NCI-H2171 (cell line): ENCODE data around the gene SLCO3A1.
"Not testable (repeated sequence)": the region's sequence is repeated elsewhere in the genome, so short reads cannot be mapped to it uniquely, and the experiment has no call there.

Source experiments
- DNase-seq: peaks from one replicate; lab custom pipeline; 2025; lab: John Stamatoyannopoulos, UW

Gene SLCO3A1

DNA sequence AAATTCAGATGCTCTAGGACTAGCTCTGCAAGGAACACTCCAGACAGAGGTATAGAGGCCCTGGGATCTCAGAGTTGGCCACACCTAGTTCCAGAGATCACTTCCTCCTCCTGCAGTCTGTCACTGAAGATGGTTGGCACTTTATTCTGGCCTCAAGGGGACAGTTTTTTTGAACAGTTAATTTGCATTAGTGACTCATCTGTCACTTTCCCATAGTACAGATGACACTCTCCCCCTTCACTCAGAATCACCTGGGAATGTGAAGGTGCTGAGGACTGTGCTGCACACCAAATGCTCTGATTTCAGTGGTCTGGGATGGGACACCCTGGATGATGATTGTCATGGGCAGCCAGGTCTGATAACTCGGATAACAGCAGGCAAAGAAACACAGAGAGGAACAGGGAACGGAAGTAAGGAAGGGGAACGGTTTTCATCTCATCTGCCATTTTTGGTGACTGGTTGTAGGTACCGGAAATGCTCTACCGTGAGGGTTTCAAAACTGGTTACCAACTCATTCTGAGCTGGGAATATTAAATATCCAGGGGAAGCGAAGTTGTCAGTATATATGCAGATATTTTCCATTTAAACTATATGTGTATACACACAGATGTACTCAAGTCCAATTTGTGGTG is 307.6 kb downstream of the SLCO3A1 start:
- DNase-seq, result no peak

DNA sequence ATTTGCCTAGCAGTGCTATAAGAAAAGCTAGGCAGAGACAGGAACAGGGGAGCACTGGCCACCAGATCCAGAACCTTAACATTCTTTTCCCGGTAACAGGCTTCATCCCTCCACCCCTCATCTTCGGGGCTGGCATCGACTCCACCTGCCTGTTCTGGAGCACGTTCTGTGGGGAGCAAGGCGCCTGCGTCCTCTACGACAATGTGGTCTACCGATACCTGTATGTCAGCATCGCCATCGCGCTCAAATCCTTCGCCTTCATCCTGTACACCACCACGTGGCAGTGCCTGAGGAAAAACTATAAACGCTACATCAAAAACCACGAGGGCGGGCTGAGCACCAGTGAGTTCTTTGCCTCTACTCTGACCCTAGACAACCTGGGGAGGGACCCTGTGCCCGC is 309.1 kb downstream of the SLCO3A1 start:
- no peak for DNase-seq

DNA sequence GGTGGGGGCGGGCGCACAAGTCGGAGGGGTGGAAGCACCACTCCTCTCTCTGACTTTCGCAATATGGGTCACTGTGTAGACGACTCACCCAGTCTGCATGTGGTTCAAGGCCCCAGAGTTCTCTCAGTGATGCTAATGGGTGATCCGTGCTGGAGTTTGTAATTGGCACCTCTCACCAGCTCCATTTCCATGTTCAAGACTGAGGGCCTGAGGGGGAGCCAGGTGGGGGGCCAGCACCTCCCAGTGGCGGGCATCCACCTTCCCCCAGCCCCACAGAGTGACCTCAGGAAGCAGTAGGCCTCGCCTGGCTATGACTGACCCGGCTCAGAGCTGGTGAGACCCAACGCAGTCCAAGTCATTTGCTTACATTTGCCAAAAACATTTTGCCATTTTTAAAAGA is 310.1 kb downstream of the SLCO3A1 start:
- no peak for DNase-seq

DNA sequence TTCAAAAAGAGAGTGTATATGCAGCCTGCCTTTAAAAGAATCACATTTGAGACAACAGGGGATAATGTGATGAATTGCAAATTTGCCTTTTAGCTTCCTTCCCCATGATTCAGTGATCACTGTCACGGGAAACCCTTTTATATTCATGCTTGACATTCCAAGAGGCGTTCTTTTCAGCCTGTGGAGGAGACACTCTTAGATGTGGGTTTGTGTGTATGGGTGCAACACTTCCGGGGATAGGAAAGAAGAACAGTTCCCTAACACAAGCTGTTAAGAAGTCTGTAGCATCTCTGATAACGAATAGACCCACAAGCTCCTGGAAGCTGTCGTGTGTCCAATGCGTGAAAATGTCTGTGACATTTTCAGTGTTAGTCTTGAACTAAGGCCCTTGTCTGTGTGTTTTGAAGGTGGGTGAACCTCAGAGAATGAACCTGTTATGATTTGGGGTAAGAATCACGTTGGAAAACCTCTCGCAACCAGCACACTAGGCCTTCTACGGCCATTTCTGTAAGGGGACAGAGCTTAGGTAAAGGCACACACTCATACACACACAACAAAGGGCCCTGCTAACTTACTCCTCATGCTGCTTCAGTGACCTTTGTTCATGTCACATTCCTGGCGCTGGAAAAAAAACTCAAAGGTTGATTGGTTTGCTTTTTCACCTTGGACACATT is 311.0 kb downstream of the SLCO3A1 start:
- DNase-seq, result no peak

DNA sequence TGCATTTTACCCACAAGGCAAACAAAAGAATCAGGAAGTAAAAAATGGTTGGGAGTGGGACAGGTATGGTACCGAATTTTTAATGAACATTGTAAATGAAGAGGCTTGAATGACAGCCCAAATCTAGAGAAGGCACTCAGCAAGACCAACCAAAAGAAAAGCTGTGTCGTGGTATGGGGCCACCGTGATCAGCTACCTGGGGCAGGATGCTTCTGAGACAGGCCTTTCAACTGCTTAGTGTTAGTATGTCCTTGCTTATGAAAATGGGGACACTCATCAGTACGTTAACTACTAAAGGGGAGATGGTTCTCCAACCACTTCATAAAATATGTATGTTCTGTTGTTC is 311.5 kb downstream of the SLCO3A1 start:
- no peak for DNase-seq

DNA sequence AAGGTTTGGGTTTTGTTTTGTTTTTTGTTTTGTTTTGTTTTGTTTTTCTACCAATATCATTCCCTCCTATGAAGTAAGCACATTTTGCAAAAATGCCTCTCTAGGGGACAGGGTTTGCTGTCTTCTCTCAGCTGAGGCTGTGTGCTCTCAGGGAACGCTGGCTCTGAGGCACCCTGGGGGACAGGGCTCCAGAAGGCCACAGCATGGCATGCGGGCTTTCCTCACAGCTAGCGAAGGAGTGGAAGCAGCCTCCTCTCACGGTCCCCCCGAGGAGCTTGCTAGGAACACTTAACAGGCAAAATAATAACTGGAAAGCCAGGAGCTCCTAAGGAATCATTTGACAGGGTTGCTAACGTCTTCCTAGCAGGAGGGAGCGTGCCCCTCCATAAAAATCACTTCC is 312.5 kb downstream of the SLCO3A1 start:
- DNase-seq, result no peak

DNA sequence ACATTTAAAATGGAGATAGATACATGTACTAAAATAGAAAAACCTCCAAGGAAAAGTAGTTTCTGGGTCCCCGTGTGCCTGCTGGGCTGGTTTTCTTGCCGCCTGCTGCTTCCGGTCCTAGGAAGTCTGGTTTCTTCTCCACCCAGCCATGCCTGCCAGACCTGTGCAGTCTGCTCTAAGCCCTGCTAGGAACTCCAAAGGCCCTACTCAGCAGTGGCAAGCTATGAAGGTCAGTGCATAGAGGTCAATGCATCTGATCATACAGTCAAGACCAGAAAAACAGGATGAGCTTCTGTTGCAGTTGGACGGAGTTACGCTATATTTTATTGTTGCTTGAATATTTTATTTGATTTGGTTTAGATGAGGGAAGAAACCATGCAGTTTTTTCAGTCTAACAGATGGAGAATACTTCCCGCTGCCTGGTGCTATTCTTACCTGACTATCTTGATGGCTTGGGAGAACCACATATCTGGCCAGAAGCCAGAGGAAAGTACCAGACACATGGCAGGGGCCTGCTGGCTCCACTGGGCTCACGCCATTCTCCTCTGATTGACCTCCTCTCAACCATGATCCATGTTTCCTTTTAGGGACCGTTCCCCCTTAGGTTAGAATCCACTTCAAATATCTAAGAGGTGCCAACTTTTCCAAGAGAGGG is 313.4 kb downstream of the SLCO3A1 start:
- DNase-seq, result no peak

DNA sequence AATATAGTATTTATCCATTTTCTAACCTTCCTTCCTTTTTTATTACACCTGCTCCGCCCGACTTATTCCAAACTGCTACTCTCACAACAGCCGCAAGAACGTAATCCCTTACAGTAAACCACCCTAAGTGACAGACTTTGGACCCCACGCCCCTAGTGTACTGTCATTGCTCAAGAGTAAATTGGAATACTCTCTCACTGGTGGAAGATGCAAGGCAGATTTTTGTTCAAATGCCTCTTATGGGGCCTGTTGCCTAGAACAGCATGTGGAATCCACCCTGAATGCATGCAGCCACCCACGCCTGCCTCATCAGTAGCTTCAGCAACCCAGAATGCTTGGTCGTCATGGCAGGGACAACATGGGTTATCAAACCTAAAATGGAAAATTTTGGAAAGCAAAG is 313.9 kb downstream of the SLCO3A1 start:
- no peak for DNase-seq

DNA sequence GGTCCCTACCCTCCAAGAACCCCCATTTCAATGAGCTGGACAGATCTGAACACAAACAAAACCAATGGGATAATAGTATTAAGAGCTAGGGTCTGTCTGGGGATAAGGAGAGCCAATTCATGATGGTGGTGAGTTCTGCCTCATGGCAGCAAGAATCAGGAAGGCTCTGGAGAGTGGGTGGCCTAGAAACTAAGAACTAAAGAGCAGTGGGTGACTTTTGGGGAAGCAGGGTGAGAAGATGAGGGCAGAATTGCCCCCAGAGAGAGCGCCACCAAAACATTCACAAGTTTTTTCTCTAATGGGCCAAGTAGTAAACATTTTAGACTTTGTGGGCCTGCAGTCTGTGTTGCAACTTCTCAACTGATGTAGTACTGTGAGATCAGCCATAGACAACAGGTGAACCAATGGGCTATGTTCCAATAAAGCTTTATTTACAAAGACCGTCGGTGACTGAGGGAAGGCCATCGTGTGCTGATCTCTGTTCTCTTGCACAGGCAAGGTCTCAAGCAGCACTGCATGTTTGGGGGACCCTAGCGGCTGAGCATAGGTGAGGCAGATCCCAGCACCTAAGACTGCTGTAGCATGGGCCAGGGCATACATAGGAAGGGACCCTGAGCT is 314.7 kb downstream of the SLCO3A1 start:
- DNase-seq, result no peak

DNA sequence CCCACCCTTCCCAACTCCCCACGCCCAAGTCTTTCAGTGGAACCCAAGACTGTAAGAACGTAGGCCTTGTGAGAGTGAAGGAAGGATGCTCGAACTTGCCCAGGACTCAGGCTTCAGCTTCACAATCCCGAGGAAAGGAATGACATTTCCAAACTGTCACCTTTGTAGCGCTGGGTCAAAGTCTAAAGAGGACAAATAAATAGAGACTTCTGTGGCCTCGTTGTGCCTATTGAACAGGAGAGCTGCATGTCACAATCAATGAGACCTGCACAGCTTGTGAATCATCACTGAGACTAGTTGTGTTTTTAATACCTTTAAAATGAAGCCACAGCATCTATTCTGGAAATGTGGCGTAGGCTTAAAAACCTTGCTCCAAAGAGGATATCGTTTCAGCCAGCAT is 317.4 kb downstream of the SLCO3A1 start:
- no peak for DNase-seq

DNA sequence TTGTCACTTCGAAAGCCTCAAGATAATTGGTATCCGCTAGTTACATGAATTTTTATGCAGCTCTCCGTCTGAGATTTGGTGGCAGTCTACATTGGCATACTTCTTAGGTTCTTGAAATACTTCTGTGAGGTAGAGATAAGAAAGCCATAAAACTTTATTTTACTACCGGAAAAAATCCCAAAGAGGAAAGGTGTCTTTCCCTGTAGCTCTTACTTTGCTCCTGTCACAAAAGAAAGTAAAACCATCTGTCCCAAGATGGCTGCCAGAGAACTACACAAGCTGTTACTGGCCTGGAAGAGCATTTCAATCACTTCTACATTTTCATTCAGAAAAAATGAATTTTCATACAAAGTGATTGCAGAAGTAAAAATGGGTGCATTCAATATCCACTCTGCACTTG is 325.4 kb downstream of the SLCO3A1 start:
- DNase-seq, result peak; percentile 12

DNA sequence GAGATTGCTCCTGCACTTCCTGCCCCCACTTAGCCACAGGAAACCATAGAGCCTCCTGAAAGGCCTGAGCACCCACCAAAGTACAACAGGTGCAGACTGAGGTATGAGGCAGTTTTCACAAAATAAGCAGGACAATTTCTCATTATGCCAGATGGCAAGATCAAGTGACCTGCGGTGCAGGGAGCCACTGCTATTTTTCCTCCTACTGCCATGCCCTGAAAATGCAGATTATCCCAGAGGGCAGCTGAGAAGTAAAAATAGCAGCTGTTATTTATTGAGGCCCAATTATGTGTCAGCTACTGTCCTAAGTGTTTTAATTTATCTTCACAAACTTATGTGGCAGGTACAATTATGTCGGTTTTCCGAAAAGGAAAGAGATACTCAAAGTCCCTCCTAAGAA is 330.6 kb downstream of the SLCO3A1 start:
- DNase-seq, result no peak

DNA sequence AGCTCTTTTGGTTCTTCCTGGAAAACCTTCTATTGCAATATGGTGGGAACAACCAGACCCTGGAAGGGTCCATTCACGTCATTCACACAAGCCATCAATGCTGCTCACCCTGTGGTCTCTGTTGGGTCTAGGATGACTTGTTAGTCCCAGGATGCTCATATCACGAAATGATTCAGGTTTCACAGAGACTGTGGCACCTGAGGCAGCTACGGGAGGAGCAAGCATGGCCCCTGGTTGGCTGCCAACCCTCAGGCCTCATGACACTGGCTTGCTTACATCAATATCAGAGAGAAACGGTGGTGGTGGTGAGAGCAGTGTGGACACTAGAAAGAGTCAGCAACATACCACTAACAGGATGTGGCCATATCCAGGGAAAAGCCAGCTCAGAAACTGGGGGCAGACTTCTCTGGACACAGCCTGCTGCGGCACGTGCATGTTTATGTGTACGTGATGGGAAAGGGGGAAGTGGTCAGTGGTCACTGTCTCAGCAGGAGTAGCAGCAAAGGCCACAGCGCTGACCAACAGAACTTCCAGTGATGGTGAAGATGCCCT is 331.2 kb downstream of the SLCO3A1 start:
- no peak for DNase-seq

DNA sequence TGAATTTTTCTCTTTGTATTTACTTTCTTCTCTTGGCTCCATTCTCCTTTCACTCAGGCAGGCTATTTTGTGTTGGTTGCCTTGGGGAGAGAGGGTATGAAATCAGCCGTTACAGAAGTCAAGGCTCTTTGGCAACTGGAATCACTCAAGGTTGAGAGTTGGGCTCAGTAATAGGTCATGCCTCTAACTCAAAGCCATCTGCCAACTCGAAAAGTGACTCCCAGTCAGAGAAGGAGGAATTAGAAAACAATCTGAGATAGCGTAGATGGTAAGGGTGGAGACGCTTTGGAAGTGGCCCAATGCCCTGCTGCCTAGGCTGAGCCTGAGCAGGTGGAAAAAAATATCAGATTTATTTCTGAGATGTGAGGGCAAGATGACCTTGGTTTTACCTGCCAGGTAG is 334.5 kb downstream of the SLCO3A1 start:
- no peak for DNase-seq

DNA sequence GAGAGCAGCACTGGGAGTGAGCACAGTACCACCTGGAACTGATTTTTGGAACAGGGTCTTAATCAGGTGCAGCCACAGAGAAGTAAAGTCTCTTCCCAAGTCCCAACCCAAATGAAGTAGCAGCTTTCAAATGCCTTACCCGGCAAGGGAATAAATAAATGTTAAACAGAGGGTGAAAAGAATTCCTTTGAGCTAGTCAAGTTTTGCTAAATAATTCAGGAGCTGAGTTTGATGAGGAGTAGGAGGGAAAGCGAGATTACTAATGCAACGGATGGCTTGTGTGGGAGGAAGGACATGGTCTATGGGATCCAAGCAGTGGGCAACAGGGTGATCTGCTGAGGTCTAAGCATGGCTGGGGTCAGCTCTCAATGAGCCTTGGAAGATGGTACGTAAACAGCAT is 335.7 kb downstream of the SLCO3A1 start:
- no peak for DNase-seq

DNA sequence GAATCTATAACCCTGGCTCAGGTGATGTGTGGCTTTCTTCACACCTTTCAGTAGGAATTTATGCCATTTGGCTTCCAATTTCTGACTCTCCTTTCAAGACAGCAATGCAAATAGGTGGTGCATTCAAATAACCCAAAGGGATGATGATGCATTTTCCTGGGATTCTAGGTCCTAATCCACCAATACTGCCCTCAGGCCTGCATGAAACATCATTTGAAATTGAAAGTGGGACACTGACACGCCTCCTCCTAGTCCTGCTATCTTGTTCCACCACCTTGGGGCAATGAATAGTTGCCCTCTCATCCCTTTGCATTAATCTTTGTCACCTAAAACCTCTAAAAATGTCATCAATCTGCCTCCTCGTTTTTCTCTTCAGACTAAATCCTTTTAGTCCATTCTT is 341.7 kb downstream of the SLCO3A1 start:
- no peak for DNase-seq

DNA sequence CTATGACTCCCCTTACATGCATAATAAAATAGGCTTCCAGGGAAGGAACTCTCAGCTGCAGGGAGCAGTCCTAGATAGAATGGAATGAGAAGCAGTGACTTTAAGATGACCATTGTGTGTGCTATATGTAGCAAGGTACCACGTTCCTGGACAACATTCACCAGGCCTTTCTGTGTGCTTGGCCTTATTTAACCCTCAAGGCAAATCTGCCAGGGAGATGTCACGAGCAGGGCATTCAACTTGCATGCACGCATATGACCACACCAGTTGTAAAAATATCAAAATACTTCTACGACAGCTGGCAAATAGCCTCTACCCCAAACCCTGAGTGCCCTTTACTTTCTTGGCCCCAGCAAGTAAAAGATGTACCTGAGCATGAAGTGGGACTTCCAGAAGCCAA is 342.8 kb downstream of the SLCO3A1 start:
- no peak for DNase-seq

DNA sequence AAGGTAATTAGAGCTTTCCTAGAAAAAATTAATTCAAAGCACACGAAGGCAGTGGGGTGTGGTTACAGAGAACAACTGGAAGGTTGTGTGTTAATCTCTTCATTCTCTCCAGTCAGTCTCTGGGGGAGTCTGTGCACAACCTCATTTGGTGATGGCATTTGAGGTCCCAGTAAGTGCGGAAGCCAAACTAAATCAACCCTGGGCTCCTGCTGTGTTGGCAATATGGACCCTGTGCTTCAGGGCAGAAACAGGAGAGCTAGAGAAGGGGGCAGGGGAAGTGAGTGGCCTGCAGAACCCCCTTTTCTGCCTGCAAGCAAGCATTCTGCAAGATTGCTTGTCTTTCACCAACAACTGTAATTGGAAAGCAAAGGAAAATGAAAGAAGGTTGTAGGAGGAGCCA is 344.2 kb downstream of the SLCO3A1 start:
- DNase-seq, result no peak

DNA sequence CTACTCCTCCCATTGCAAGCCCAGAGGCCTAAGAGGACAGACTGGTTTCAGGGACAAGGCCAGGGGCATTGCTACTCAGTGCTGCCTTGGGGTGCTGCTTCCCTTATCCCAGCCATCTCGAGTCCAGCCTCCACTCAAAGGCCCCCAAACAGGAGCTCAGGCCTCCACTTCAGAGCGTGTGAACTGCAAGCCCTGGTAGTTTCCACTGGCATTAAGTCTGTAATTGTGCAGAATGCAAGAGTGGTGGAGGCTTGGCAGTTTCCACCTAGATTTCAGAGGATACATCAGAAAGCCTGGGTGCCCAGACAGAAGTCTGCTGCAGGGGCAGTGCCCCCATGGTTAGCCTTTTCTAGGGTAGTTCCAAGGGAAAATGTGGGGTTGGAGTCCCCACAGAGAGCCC is 347.4 kb downstream of the SLCO3A1 start:
- no peak for DNase-seq

DNA sequence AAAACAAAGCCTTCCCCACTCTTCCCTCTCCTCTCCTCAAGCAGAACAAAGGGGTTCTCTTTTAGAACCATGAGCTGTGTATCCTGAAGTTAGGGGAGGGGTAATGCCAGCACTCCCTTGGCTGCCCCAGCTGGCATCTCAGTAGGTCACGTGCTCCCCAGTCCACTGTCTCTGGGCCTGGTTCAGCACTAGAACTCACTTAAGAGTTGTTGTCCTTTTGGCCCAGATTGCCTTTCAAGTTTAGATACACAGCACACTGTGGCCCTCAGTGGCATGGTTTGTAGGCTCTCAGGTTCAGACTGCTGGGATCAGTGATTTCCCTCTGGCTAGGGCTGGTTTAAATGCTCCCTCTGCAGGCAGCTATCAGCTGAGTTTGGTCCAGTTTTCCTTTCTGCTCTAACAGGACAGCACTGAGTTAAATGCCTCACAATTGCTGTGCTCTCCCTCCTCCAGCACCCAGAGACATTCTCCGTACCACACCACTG is 351.8 kb downstream of the SLCO3A1 start:
- DNase-seq, result no peak

DNA sequence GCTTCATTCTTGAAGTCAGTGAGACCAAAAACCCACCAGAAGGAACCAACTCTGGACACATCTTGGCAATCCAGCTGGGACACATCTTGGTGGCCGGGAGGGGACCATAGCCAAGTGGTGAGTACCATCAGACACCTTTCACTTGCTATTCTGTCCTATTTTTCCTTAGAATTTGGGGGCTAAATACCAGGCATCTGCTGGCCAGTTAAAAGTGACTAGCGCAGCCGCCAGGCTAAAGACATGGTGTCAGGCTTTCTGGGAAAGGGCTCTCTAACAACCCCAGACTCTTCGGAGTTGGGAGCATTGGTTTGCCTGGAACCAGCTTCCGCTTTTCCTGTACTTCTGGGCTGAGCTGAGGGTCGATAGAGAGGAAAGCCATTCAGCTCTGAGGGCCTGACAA is 354.1 kb downstream of the SLCO3A1 start:
- not testable (repeated sequence) for DNase-seq
